Spleen (tissue), 7 donors: Measurements from ENCODE around the gene TBPL1.

Experiments used
- CTCF ChIP-seq, 11 experiments: fragments of 200-600 bp in 7 of 11; fragments of 450-650 bp in 4 of 11; sonication (generic) in 4 of 11; IDR thresholded peaks in 8 of 11; conservative IDR thresholded peaks in 3 of 11; 1 replicate in 7 of 11; 2 replicates in 4 of 11; pipeline versions ENCODE4 v1.4.0 to v1.8.0; 2016 to 2021; ENCODE audit warnings: antibody characterized with exemption in 11 of 11, inconsistent platforms in 4 of 11, mild to moderate bottlenecking in 1 of 11
- POLR2A ChIP-seq, 3 donors: fragments of 450-650 bp; IDR thresholded peaks; one replicate each; pipeline ENCODE4 v1.5.1; 2017; ENCODE audit warnings: antibody characterized with exemption in 3 of 3, mild to moderate bottlenecking in 1 of 3
- POLR2AphosphoS5 ChIP-seq, 3 donors: sonication (generic); formaldehyde crosslinking; IDR thresholded peaks; one replicate each; pipeline ENCODE4 v1.5.1; 2017; ENCODE audit warnings: antibody characterized with exemption in 3 of 3
- donor health status: DM: no; HTN: no; CAD: no; lungs with moderate emphysema.
- donor health status: DM: no; HTN: no; CAD: no.
- donor health status: DM: no; HTN: no; CAD: no.

DNA sequence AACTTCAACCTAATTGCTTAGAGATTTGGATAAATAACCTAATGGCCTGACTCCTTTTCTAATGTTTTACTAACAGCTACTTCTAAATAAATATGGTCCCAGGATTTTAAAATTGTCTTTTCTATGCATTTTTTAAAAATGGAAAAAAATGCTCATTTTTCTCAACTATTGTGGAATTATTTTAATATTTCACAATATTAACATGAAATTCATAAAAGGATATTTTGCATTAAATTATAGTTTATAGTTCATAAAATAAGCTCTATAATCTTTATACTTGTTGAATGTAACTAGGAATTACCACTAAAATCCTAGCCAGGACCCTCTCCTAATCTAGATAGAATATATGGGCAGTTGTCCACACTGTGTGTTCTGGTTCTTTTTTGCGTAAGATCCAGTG, 37.3 kb downstream of the TBPL1 start:
- TF ChIP-seq POLR2A (IDR thresholded peaks at IDR 0.05), result no peak
- TF ChIP-seq CTCF (IDR thresholded peaks at IDR 0.05 in 8 of 11, conservative IDR thresholded peaks at IDR 0.05 in 3 of 11), result no peak
- no peak for TF ChIP-seq POLR2AphosphoS5 (IDR thresholded peaks at IDR 0.05)
